Peyer's patch (tissue), 4 donors: ENCODE measurements around the gene GLRA3. TPM values are rescaled to one million over a fixed set of nuclear protein-coding genes. Genes with fewer than 3 reads are reported as not detected.
"Not testable (repeated sequence)": the region's sequence is repeated elsewhere in the genome, so short reads cannot be mapped to it uniquely, and the experiment has no call there.

Experiments
- DNase-seq, 3 donors: peaks; one replicate each; pipeline ENCODE4 v3.0.0-alpha.2; 2017 to 2019
- H3K27ac ChIP-seq, 4 donors: fragments of 200-600 bp; sonication (generic); one replicate each; pipeline ENCODE4 v1.5.1; 2016 to 2019
- H3K27me3 ChIP-seq, 2 donors: fragments of 200-600 bp; sonication (generic); one replicate each; pipeline ENCODE4 v1.5.1; 2019
- H3K36me3 ChIP-seq, 3 donors: fragments of 200-600 bp; sonication (generic); one replicate each; pipeline ENCODE4 v1.5.1; 2016 to 2019
- H3K4me1 ChIP-seq, 4 donors: fragments of 200-600 bp; sonication (generic); one replicate each; pipeline ENCODE4 v1.5.1; 2016 to 2019
- H3K4me3 ChIP-seq, 4 donors: fragments of 200-600 bp; sonication (generic); 1 replicate in 3 of 4; 2 replicates in 1 of 4; pipeline ENCODE4 v1.5.1; 2016 to 2019; ENCODE audit warnings: mild to moderate bottlenecking in 1 of 4
- H3K9me3 ChIP-seq, 4 donors: fragments of 200-600 bp; sonication (generic); one replicate each; pipeline ENCODE4 v1.5.1; 2016 to 2019; ENCODE audit warnings: mild to moderate bottlenecking in 1 of 4
- POLR2A ChIP-seq, 2 donors: fragments of 450-650 bp; IDR thresholded peaks; one replicate each; pipeline ENCODE4 v1.5.1; 2017; ENCODE audit warnings: antibody characterized with exemption in 2 of 2, mild to moderate bottlenecking in 2 of 2, moderate library complexity in 2 of 2
- total RNA-seq, 4 donors: library from RNA; depleted of rRNA; stranded (reverse); fragments of >200 nt; gene quantifications; one replicate each; pipeline ENCODE4 v1.1.0, GENCODE V29; 2016
- TF ChIP-seq, protein P1 (sequence below), 6 experiments: fragments of 450-650 bp in 4 of 6; fragments of 200-600 bp in 2 of 6; sonication (generic) in 1 of 6; IDR thresholded peaks; one replicate each; pipeline ENCODE4 v1.5.1; 2017 to 2019; ENCODE audit warnings: antibody characterized with exemption in 6 of 6, mild to moderate bottlenecking in 3 of 6, moderate library complexity in 1 of 6

Gene GLRA3
- total RNA-seq, 4 donors from 2014 or later, result 1.7 TPM; not detected in 3

DNA sequence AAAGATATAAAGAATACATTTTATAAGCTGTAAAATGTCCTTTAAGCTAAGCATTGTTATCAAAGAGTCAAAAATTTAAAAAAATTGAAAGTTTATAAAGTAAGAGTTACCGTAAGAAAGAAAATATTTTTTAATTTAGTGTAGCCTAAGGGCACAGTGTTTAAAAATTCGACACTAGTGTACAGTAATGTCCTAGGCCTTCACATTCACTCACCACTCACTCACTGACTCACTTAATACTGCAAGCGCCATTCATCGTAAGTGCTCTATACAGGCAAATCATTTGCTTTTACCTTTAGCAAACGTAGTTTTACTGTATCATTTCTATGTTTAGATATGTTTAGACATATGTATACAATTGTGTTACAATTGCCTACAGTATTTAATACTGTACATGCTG lies 20.2 kb downstream of the GLRA3 start:
- Histone ChIP-seq H3K36me3 (no peaks in the 10 kb centered on the region), H3K27ac (no peak overlapping the region), H3K9me3 (no peaks in the 10 kb centered on the region), H3K4me1 (no peaks in the 10 kb centered on the region), H3K27me3 (no peaks in the 10 kb centered on the region), H3K4me3 (no peak overlapping the region)
- no peak for DNase-seq
- TF ChIP-seq, protein P1, sequence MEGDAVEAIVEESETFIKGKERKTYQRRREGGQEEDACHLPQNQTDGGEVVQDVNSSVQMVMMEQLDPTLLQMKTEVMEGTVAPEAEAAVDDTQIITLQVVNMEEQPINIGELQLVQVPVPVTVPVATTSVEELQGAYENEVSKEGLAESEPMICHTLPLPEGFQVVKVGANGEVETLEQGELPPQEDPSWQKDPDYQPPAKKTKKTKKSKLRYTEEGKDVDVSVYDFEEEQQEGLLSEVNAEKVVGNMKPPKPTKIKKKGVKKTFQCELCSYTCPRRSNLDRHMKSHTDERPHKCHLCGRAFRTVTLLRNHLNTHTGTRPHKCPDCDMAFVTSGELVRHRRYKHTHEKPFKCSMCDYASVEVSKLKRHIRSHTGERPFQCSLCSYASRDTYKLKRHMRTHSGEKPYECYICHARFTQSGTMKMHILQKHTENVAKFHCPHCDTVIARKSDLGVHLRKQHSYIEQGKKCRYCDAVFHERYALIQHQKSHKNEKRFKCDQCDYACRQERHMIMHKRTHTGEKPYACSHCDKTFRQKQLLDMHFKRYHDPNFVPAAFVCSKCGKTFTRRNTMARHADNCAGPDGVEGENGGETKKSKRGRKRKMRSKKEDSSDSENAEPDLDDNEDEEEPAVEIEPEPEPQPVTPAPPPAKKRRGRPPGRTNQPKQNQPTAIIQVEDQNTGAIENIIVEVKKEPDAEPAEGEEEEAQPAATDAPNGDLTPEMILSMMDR (IDR thresholded peaks at IDR 0.05), result no peak
- TF ChIP-seq POLR2A (IDR thresholded peaks at IDR 0.05), result no peak

DNA sequence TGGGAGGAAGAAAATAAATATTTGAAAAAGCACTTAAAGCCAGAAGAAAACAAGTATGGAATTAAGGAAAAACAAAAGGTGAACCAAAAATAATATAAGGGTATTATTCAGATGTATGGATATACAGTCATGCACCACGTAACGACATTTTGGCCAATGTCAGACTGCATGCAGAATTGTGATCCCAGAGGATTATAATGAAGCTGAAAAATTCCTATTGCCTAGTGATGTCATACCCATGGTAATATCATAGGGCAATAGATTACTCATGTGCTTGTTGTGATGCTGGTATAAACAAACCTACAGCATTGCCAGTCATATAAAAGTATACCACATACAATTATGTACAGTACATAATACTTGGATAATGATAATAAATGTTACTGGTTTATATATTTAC lies 20.9 kb downstream of the GLRA3 start:
- Histone ChIP-seq H3K27me3 (no peaks in the 10 kb centered on the region), H3K27ac (no peak overlapping the region), H3K4me1 (no peaks in the 10 kb centered on the region), H3K36me3 (no peaks in the 10 kb centered on the region), H3K4me3 (no peak overlapping the region), H3K9me3 (no peaks in the 10 kb centered on the region)
- TF ChIP-seq, protein P1 (IDR thresholded peaks at IDR 0.05), result no peak
- TF ChIP-seq POLR2A (IDR thresholded peaks at IDR 0.05), result no peak
- DNase-seq, result no peak

GRCh38 chr4:174805746-174806145 lies 23.3 kb downstream of the GLRA3 start:
- Histone ChIP-seq H3K36me3 (no peaks in the 10 kb centered on the region), H3K27me3 (no peaks in the 10 kb centered on the region), H3K4me1 (no peaks in the 10 kb centered on the region), H3K9me3 (no peaks in the 10 kb centered on the region), H3K27ac (no peak overlapping the region), H3K4me3 (no peak overlapping the region)
- no peak for TF ChIP-seq POLR2A (IDR thresholded peaks at IDR 0.05)
- TF ChIP-seq, protein P1 (IDR thresholded peaks at IDR 0.05), result no peak
- DNase-seq, result no peak

DNA sequence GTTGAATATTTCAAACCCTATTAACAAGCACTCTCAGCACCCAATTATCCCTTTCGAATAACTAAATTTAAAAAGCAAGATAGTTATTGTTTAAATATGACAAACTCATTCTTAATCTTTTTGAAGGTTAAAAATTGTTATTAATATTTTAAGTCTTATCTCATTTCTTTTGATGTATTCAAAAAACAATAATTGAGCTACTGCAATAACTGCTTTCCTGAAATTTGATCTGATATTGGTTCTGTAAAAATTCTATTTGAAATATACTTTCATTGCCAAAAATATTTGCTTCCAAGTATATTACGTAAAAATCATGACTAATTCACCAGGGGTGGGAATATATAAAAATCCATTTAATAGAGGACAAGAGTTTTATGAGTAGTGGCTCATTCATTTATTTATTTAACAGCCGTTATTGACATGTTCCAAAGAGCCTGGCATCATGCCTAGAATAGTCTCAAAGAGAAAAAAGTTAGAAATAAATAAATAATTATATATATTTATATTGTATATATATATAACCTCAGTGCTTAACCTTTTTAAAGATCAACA lies 34.4 kb downstream of the GLRA3 start:
- no peak for DNase-seq
- no peaks in the 10 kb centered on the region for H3K4me1 ChIP-seq
- no peaks in the 10 kb centered on the region for H3K36me3 ChIP-seq
- no peaks in the 10 kb centered on the region for H3K9me3 ChIP-seq
- H3K4me3 ChIP-seq, result no peak overlapping the region
- H3K27ac ChIP-seq, result no peak overlapping the region
- H3K27me3 ChIP-seq, result no peaks in the 10 kb centered on the region
- TF ChIP-seq, protein P1 (IDR thresholded peaks at IDR 0.05), result no peak
- no peak for TF ChIP-seq POLR2A (IDR thresholded peaks at IDR 0.05)

DNA sequence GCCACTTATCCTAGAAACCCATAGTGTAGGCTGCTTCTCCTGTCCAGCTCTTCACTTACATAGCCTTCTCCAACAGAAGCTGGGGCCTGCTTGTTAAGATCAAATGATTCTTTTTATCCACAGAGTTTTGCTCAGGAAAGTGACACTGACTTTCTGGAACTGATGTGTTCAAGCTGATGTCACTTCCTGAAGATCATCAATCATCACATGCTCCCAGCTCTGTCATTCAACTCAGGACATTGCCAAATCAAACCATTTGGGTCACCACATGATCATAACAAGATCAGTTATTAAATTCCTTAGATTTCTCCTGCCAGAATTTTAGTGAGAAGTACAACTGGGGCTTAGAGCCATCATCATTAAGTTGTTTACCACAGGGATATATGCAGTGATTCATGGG lies 39.4 kb downstream of the GLRA3 start:
- no peaks in the 10 kb centered on the region for H3K4me1 ChIP-seq
- TF ChIP-seq, protein P1 (IDR thresholded peaks at IDR 0.05), result no peak
- no peak for TF ChIP-seq POLR2A (IDR thresholded peaks at IDR 0.05)
- H3K27ac ChIP-seq, result no peak overlapping the region
- H3K36me3 ChIP-seq, result no peaks in the 10 kb centered on the region
- H3K4me3 ChIP-seq, result no peak overlapping the region
- H3K27me3 ChIP-seq, result no peaks in the 10 kb centered on the region
- no peaks in the 10 kb centered on the region for H3K9me3 ChIP-seq
- DNase-seq, result no peak

- not testable (repeated sequence) for H3K4me3 ChIP-seq, H3K9me3 ChIP-seq, H3K27me3 ChIP-seq, H3K27ac ChIP-seq, H3K36me3 ChIP-seq, DNase-seq, H3K4me1 ChIP-seq
Measured at GRCh38 chr4:174778274-174778986, 50.6 kb downstream of the GLRA3 start.
